ENCODE measurements around the gene GNRHR. TPM values are rescaled to one million over a fixed set of nuclear protein-coding genes. Genes with fewer than 3 reads are reported as not detected.

Gene GNRHR
- total and polyA plus RNA-seq, 2 of the 4 experiments (the other 2 are of a cell fraction): not detected

GRCh38 chr4:67697860-67698687, 56.1 kb downstream of the GNRHR start:
- no peak for DNase-seq
- Histone ChIP-seq H3K56ac (ENCODE audit: extremely low read depth, insufficient read depth, low read length) (no peak overlapping the region), H3K79me1 (ENCODE audit: low read depth in 1 of 2, low read length in 2 of 2) (peaks cover 5 to 38% of the 10 kb centered on the region in 2 experiments), H3K4ac (ENCODE audit: low read depth, low read length) (no peak overlapping the region), H3K18ac (ENCODE audit: low read depth, low read length) (no peak overlapping the region), H4K8ac (ENCODE audit: low read depth in 2 of 2, low read length in 2 of 2) (no peak overlapping the region), H3K9me1 (ENCODE audit: insufficient read depth, low read length) (peaks cover 2% of the 10 kb centered on the region; the same call in 1 of the 2 replicates), H3K9me3 (ENCODE audit: control insufficient read depth, insufficient read depth, low read length) (no peaks in the 10 kb centered on the region), H2BK120ac (ENCODE audit: low read depth, low read length) (no peak overlapping the region), H2AK5ac (ENCODE audit: low read depth, low read length) (no peak overlapping the region), H3K36me3 (ENCODE audit: control insufficient read depth, insufficient read depth, low read length) (no peaks in the 10 kb centered on the region; the same call in 1 of the 2 replicates), H3K4me1 (ENCODE audit: control insufficient read depth, insufficient read depth, low read length) (peaks cover 6% of the 10 kb centered on the region; the same call in 1 of the 2 replicates), H3K23ac (ENCODE audit: low read depth, low read length) (no peak overlapping the region), H3K4me2 (ENCODE audit: low read depth, low read length) (no peak overlapping the region), H2BK20ac (ENCODE audit: low read depth, low read length) (no peak overlapping the region), H3K27ac (ENCODE audit: insufficient read depth, low read length) (no peak overlapping the region), H4K20me1 (ENCODE audit: insufficient read depth, low read length) (no peaks in the 10 kb centered on the region), H4K5ac (ENCODE audit: low read depth, low read length) (no peak overlapping the region), H4K91ac (ENCODE audit: insufficient read depth, low read depth, low read length) (no peak overlapping the region), H2BK15ac (ENCODE audit: low read depth, low read length) (no peak overlapping the region), H3K27me3 (ENCODE audit: control insufficient read depth, insufficient read depth, low read length) (no peaks in the 10 kb centered on the region), H3K14ac (replicated peaks; ENCODE audit: low read depth, low read length) (no peak overlapping the region), H2AK9ac (replicated peaks; ENCODE audit: low read depth, low read length, poor library complexity) (no peak overlapping the region), H3K4me3 (ENCODE audit: insufficient read depth, low read depth, low read length) (no peak overlapping the region), H2AFZ (replicated peaks; ENCODE audit: low read length, poor library complexity) (no peak overlapping the region), H2BK5ac (ENCODE audit: low read depth, low read length, poor library complexity, severe bottlenecking) (no peak overlapping the region), H3K9ac (ENCODE audit: low read depth, low read length) (no peak overlapping the region)
- dilution Hi-C loops (cut with HindIII; ENCODE audit: low sequenced_read_pairs, unreplicated experiment) (no loop called here), in situ Hi-C loops (cut with MboI; ENCODE audit: low sequenced_read_pairs) (no loop called here), intact Hi-C loops (cut with micrococcal nuclease) (no loop called here)
- 89% methylated on average over 3 of the region's 7 CpGs; no CpG with 5 or more reads in 1 of the 2 experiments for WGBS, 2 experiments (ENCODE audit: extremely low coverage in 2 of 2, insufficient read length in 1 of 2)
- no peak for ATAC-seq (ENCODE audit: low read depth)
- no TSS peak for BruUV-seq (replicated peaks)
- TF ChIP-seq, protein P1, sequence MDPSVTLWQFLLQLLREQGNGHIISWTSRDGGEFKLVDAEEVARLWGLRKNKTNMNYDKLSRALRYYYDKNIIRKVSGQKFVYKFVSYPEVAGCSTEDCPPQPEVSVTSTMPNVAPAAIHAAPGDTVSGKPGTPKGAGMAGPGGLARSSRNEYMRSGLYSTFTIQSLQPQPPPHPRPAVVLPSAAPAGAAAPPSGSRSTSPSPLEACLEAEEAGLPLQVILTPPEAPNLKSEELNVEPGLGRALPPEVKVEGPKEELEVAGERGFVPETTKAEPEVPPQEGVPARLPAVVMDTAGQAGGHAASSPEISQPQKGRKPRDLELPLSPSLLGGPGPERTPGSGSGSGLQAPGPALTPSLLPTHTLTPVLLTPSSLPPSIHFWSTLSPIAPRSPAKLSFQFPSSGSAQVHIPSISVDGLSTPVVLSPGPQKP (IDR thresholded peaks at IDR 0.05; ENCODE audit: borderline replicate concordance, low read depth, low read length): no peak
- TF ChIP-seq, protein P2, sequence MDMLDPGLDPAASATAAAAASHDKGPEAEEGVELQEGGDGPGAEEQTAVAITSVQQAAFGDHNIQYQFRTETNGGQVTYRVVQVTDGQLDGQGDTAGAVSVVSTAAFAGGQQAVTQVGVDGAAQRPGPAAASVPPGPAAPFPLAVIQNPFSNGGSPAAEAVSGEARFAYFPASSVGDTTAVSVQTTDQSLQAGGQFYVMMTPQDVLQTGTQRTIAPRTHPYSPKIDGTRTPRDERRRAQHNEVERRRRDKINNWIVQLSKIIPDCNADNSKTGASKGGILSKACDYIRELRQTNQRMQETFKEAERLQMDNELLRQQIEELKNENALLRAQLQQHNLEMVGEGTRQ (IDR thresholded peaks at IDR 0.05; ENCODE audit: low read depth, low read length): no peak
- TF ChIP-seq MXI1 (IDR thresholded peaks at IDR 0.05; ENCODE audit: borderline replicate concordance, low read depth, low read length) (no peak), POLR2A (IDR thresholded peaks at IDR 0.05; ENCODE audit: low read depth, low read length) (no peak), CEBPB (IDR thresholded peaks at IDR 0.05; ENCODE audit: low read depth, low read length) (peak; percentile 38)
- POLR2A ChIA-PET (ENCODE audit: unreplicated experiment): no interaction called here
- CTCF ChIA-PET: interaction anchor here (0.7 kb wide), 1 partner anchor 57 kb away, joined by 4 read pairs; no protein-coding TSS in a partner anchor

All from IMR-90 (cell line).